ENCODE data around the gene KIFC3.
"Not testable (repeated sequence)": the region's sequence is repeated elsewhere in the genome, so short reads cannot be mapped to it uniquely, and the experiment has no call there.

KIFC3 gene

DNA sequence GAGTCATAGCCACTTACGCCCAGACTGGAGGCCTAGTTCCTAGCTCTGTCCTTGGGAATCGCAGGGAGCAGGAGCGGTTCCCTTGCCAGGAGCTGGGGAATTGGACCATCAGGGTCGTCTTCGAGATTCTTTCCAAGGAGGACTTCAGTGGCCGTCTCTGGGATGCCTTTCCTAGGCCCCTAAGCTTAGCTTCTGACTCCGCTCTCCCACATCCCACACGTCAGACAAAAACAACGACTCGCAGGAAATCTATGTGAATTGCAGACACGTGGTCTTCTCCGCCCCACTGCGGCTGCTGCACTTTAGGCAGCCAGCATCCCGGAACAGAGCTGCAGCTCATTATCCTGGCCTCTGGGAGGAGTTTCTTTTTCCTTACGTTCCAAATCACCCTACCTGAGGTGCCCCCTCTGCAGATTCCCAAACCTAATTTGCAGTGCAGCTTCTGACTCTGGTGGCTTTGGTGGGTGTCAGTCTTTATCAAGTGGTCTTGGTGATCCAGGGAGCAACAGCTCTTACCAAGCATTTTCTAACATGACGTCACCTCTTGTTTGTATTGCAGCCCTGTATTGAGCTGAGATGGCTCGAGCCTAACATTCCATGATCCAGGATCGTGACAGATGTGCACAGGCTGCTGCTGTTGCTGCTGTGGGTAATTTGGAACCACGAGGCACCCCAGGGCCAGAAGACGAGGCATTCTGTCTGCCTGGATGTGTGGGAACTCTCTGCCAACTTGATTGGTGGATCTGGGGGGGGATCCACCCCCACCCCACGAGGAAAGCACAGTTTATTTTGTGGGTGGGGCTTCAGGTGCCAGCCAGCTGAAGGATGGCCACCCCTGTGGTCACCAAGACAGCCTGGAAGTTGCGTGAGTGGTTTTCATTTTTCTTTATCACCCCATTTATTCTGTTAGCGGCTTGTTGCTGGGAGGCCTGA is 65.6 kb downstream of the KIFC3 start:
- FAIRE-seq: no peak

GRCh38 chr16:57735755-57736418 is 66.4 kb downstream of the KIFC3 start, which contains the start of gene KATNB1:
KATNB1 (plus strand) TSS chr16:57735770; CDS start chr16:57737244, 1,474 bp downstream.
- no peak for FAIRE-seq

GRCh38 chr16:57734925-57735754 is 67.2 kb downstream of the KIFC3 start:
- peak; percentile 99 for FAIRE-seq

DNA sequence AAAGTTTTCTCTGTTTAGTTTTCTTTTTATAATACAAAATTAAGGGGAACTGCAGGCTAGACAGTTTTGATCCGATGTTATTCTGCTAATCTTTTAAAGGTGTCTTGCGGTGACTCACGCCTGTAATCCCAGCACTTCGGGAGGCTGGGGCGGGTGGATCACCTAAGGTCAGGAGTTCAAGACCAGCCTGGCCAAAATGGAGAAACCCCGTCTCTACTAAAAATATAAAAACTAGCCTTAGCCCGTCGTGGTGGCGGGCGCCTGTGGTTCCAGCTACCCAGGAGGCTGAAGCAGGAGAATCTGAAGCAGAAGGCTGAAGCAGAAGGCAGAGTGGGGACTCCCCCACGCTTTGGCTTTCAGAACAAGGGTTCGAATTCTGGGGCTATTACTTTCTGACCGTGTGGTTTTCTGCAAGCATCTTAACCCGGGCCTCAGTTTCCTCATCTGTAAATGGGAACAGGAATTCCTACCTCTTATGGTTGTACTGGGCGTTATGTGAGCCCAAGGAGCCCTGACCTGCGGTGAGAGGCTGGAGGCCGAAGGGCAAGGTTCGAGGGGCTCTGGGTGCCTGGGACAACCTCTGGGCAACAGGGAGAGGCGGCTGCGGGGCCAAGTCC is 67.9 kb downstream of the KIFC3 start:
- FAIRE-seq: no peak

GRCh38 chr16:57732714-57733113 is 69.6 kb downstream of the KIFC3 start:
- no peak for FAIRE-seq

DNA sequence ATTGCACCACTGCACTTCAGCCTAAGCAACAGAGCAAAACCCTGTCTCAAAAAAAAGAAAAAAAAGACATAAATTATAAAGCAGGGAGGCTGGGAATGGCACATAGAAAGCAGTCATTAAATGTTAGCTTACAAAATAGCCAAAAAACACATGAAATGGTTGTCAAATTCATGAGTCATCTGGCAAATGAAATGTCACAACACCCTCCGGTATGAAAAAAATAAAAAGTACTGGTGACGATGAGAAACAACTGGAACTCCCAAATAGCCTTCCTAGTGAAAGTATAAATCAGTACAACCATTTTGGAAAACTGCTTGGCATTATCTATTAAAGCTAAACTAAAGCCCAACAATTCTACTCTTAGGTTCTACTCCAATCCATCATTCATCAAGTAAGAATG is 70.3 kb downstream of the KIFC3 start:
- no peak for FAIRE-seq

GRCh38 chr16:57730771-57731730 is 71.2 kb downstream of the KIFC3 start:
- FAIRE-seq: no peak

DNA sequence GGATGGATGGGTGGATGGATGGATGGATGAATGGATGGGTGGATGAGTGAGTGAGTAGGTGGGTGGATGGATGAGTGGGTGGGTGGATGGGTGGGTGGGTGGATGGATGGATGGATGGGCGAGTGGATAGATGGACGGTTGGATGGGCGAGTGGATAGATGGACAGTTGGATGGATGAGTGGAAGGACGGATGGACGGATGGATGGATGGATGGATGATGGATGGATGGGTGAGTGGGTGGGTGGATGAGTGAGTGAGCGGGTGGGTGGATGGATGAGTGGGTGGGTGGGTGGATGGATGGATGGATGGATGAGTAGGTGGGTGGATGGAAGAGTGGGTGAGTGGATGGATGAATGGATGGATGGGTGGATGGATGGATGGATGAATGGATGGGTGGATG is 72.4 kb downstream of the KIFC3 start:
- not testable (repeated sequence) for FAIRE-seq

GRCh38 chr16:57729182-57729484 is 73.2 kb downstream of the KIFC3 start:
- no peak for FAIRE-seq

- FAIRE-seq: no peak
Measured at GRCh38 chr16:57728336-57729181, 73.7 kb downstream of the KIFC3 start.

DNA sequence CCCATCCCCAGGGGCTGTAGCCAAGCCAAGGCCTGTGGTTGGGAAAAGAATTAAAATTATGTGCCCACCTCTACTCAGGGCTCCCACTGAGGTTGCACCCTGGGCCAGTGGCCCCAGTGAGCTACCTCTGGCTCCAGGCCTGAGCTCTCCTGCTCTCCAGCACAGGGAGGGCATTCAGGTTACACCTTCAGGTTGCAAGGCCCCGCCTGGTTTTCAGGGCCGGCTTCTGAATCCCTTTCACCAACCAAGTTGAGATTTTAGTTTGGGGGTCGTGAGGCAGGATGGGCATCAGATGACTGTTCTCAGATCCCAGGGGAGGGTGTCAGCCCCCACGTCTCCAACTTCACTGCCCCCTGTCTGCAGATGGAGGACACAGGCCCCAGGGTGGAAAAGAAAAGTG is 74.7 kb downstream of the KIFC3 start:
- FAIRE-seq: no peak

DNA sequence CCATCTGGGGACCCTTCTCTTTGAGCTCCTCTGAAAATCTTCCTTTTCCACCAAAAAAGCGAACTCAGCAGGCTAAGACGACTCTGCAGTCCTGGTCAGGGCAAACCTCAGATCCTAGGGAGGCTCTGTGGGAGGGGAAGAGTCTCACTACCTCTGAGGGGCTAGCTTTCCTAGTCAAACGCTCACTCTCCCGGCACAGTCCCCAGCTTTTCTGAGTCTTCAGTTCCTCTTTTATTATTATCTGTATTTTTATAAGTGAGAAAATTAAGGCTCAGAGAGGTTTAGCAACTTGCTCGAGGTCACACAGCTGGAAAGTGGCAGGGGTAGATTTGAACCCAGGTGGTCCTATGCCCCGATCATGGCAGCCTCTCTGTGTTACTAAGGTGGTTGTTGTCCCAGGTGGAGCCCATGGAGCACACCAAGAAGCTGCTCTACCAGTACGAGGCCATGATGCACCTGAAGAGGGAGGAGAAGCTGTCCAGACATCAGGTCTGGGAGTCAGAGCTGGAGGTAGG is 75.8 kb downstream of the KIFC3 start:
- no peak for FAIRE-seq

- no peak for FAIRE-seq
Measured at GRCh38 chr16:57725976-57726375, 76.3 kb downstream of the KIFC3 start.

- no peak for FAIRE-seq
Measured at GRCh38 chr16:57725554-57725953, 76.7 kb downstream of the KIFC3 start.

DNA sequence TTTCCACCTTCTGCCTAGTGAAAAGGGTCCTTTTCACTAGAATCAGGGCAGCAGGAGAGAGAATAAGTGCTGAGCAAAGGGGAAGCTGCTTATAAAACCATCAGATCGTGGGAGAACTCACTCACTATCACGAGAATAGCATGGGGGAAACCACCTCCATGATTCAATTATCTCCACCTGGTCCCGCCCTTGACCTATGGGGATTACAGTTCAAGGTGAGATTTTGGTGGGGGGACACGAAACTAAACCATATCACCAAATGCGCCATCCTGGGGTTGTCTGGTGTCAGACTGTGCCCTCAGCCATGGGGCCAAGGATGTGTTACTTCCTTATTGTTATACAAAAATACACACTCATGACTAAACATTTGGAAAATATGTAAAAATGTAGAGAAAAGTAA is 77.1 kb downstream of the KIFC3 start:
- no peak for FAIRE-seq

GRCh38 chr16:57724531-57724930 is 77.8 kb downstream of the KIFC3 start:
- no peak for FAIRE-seq

GRCh38 chr16:57723170-57723569 is 79.1 kb downstream of the KIFC3 start:
- no peak for FAIRE-seq

GRCh38 chr16:57722651-57723050 is 79.6 kb downstream of the KIFC3 start:
- FAIRE-seq: no peak

- no peak for FAIRE-seq
Measured at GRCh38 chr16:57722210-57722499, 80.1 kb downstream of the KIFC3 start.

DNA sequence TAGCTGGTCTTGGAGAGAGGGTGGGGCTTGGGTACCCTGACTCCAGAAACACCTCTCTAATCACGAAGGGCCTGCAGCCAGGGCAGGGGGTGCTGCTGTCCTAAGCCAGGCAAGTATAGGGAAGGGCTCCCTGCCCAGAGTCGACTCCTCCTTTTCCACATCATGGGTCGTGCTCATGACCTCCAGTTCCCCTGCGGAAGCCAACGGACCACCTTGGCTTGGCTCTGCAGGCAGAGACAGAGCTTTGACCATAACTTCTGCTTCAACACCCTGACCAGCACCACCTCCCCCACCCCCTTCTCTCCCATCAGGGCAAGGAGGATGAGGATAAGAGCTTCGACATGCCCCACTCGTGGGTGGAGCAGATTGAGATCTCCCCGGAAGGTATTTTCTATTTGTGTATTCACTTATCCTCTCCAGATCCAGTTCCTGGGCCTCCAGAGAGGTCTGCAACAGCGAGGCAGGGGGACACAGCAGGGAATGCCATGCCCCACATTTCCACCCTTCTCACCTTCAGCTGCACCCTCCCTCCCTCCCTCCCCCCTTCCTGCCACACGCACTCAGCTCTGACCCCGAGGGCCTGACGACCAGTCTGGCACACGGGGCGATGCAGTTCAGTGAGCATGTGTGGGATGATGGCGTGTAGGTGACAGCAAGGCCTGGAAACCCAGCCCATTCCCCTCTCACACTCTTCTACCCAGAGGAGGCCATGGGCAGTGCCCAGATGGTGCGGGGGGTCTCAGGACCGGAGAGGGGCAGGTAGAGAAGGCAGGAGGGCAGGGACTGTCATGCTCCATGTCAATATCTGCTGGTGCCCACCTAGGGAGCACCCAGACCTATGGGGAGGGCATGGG is 80.7 kb downstream of the KIFC3 start:
- FAIRE-seq: no peak
